ENCODE data around the gene PLXNA4.

Gene PLXNA4

GRCh38 chr7:132388688-132389087 lies 187.6 kb downstream of the PLXNA4 start:
- TF ChIP-seq, protein P1, sequence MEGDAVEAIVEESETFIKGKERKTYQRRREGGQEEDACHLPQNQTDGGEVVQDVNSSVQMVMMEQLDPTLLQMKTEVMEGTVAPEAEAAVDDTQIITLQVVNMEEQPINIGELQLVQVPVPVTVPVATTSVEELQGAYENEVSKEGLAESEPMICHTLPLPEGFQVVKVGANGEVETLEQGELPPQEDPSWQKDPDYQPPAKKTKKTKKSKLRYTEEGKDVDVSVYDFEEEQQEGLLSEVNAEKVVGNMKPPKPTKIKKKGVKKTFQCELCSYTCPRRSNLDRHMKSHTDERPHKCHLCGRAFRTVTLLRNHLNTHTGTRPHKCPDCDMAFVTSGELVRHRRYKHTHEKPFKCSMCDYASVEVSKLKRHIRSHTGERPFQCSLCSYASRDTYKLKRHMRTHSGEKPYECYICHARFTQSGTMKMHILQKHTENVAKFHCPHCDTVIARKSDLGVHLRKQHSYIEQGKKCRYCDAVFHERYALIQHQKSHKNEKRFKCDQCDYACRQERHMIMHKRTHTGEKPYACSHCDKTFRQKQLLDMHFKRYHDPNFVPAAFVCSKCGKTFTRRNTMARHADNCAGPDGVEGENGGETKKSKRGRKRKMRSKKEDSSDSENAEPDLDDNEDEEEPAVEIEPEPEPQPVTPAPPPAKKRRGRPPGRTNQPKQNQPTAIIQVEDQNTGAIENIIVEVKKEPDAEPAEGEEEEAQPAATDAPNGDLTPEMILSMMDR (IDR thresholded peaks at IDR 0.05; ENCODE audit: low read depth, low read length, missing control alignments) = no peak
- no peak for DNase-seq (ENCODE audit: low read depth)
- H3K4me3 ChIP-seq (ENCODE audit: low read depth, low read length) = no peak overlapping the region

DNA sequence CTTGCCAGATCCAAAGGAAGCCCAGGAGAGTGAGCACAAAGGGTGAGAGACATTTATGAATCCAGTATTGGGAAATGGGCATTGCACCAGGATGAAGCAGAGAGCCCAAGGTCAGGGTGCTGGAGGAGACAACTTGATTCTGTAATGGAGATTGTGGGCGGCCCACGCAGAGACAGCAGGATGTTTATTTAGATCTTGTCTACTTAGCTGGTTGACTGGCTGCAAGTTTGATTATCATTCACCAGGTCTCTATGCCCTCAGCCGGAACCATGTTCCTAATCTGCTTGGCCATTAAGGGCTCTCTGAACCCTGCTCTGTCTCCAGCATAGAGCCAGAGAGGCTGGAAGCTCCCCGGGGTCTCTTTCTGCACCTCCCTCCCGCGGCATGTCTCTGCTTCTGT lies 188.7 kb downstream of the PLXNA4 start:
- TF ChIP-seq, protein P1 (IDR thresholded peaks at IDR 0.05; ENCODE audit: low read depth, low read length, missing control alignments) = no peak
- no peak overlapping the region for H3K4me3 ChIP-seq (ENCODE audit: low read depth, low read length)
- no peak for DNase-seq (ENCODE audit: low read depth)

DNA sequence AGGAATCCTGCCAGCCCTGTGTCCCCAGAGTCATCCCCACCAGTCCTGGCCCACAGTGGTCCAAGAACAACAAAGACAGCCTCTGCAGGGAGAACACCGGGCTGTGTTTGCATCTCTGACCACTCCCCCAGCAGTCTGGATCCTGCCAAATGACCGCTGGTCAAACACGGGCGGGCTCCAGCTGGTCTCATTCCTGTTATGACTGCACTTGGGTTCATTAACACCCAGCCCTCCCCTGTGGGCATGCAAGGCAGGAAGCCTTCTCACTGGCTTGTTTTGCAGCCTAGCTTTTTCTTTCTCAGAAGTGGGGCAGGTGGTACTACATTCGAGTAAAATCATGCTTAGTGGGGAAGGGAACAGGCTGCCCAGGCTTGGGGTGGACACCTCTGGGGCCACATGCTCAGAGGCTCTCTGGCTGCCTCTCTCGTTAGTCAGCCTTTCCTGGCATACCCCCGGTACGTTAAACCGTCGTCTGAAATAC lies 190.0 kb downstream of the PLXNA4 start:
- DNase-seq (ENCODE audit: low read depth) = no peak
- TF ChIP-seq, protein P1 (IDR thresholded peaks at IDR 0.05; ENCODE audit: low read depth, low read length, missing control alignments) = no peak
- no peak overlapping the region for H3K4me3 ChIP-seq (ENCODE audit: low read depth, low read length)

GRCh38 chr7:132383962-132384361 lies 192.3 kb downstream of the PLXNA4 start:
- no peak overlapping the region for H3K4me3 ChIP-seq (ENCODE audit: low read depth, low read length)
- TF ChIP-seq, protein P1 (IDR thresholded peaks at IDR 0.05; ENCODE audit: low read depth, low read length, missing control alignments) = no peak
- no peak for DNase-seq (ENCODE audit: low read depth)

DNA sequence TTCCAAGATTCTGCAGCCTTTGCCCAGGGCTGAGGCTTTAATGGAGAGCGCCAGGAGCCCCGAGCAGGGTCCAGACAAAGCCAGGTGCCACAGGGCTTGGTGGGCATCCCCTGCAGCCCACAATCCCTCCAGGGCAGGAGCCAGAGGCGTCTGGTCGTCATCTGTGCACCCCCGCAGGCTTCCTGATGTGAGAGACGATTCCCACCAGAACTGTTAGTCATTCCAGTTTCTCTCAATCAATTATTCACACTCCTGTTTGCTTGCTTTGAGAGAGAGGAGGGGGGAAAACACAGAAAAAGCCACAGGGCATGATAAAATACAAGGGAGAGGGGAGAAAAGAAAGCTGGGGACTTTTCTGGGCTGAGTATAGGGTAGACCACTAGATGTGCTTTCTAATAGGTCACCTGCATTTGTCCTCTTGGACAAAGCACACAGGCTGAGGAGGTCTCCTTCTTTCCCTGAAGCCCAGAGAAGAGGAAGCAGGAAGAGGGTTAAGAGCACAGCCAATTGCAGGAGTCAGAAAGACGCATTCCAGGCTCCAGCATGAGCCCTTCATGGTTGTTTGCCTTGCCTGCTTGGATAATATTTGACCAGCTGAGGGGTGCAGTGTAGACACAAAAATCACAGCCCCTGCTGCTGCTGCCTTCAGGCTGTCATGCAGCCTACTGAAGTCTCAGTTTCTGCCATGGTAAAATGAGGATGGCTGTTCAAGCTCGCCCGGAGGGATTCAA lies 194.4 kb downstream of the PLXNA4 start:
- no peak for DNase-seq (ENCODE audit: low read depth)
- H3K4me3 ChIP-seq (ENCODE audit: low read depth, low read length) = no peak overlapping the region
- TF ChIP-seq, protein P1 (IDR thresholded peaks at IDR 0.05; ENCODE audit: low read depth, low read length, missing control alignments) = no peak

DNA sequence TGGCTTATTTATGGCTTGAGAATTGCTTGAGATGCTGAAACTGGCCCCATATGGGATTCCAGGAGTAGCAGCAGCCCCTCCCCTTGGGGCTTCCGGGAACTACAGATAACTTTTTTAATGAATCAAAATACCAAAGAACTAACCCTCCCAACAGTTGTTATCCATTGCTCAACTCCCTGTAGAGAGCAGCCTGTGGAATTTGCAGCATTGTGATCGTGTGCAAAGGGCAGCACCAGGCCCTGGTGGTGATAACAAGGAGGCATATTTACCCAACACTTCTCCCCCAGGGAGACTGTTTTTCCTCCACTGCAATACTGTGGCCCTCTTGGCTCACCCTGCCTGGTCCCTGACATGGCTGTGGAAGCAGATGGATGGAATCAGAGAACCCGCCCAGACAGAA lies 196.2 kb downstream of the PLXNA4 start:
- no peak for DNase-seq (ENCODE audit: low read depth)
- TF ChIP-seq, protein P1 (IDR thresholded peaks at IDR 0.05; ENCODE audit: low read depth, low read length, missing control alignments) = no peak

DNA sequence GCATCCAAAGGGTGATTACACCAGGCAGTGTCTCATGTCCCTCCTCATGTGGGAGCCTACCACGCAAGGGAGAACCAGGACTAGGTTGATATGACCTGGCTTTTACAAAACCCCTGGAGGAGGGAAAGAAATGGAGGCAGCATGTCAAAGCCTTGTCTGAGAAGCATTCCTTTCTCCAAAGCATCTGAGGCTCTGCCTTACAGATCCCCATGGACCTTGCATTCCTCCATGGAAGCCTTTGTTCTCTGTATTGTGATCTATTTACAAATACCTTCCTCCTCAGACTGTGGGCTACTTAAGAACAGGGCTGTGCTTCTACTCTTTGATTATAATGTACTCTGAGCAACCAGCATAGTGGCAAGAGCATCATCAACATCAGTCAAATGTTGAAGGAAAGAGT lies 197.0 kb downstream of the PLXNA4 start:
- no peak overlapping the region for H3K4me3 ChIP-seq (ENCODE audit: low read depth, low read length)
- DNase-seq (ENCODE audit: low read depth) = no peak
- TF ChIP-seq, protein P1 (IDR thresholded peaks at IDR 0.05; ENCODE audit: low read depth, low read length, missing control alignments) = no peak

More for the DNA sequence above, 196.2 kb downstream of the PLXNA4 start:
- no peak overlapping the region for H3K4me3 ChIP-seq (ENCODE audit: low read depth, low read length)
